Placental pericyte (primary cell): ENCODE results near the gene CNN2. TPM values are rescaled to one million over a fixed set of nuclear protein-coding genes. Genes with fewer than 3 reads are reported as not detected.
A peak's percentile ranks its signal among the peaks of the same experiment; 100 is the strongest.

Experiments
- small RNA-seq: library from RNA; depleted of rRNA; stranded (forward); fragments of <200 nt; gene quantifications from one replicate; pipeline ENCODE3, GENCODE V24; 2012; ENCODE audit warnings: low replicate concordance
- total RNA-seq: library from RNA; depleted of rRNA; stranded (reverse); fragments of >200 nt; gene quantifications from 2 replicates; pipeline ENCODE4 v1.2.3, GENCODE V29; 2012

CNN2 gene
- total RNA-seq = 541 and 553 TPM in 2 replicates

DNA sequence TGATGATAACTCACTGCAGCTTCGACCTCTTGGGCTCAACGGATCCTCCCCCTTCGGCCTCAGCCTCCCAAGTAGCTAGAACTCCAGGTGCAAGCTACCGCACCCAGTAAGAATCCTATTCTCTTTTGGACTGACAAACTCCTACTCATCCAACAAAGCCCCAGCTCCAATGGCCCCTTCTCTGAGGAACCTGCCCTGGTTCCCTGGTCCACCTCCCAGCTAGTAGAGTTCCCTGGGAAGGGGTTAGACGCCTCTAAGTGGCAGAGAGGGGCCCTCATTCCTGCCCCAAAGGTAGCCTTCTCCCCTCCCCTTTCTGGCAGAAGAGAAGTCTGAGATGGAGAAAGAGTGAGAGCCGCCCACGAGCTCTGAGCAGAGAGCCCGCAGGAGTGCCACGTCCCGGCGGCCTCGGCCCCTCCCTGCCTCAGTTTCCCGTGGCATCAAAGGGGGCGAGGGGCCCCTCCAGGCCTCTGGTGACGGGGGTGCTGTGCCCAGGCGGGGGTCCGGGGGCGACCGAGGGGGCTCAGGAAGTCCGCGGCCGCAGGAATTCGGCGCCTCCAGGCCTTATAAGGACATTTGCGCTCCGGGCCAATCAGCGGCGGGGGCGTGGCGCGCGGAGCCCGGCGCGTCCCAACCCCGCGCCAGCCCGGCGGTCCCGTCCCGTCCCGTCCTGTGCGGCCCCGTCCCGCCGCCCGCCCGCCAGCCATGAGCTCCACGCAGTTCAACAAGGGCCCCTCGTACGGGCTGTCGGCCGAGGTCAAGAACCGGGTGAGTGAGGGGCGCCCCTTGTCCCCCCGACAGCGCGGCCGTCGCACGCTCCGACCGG is at the start of gene CNN2:
TSS of gene CNN2 (plus strand) at position 649 of the 823 bp plus-strand sequence. CDS start at position 703, 54 bp downstream.

DNA sequence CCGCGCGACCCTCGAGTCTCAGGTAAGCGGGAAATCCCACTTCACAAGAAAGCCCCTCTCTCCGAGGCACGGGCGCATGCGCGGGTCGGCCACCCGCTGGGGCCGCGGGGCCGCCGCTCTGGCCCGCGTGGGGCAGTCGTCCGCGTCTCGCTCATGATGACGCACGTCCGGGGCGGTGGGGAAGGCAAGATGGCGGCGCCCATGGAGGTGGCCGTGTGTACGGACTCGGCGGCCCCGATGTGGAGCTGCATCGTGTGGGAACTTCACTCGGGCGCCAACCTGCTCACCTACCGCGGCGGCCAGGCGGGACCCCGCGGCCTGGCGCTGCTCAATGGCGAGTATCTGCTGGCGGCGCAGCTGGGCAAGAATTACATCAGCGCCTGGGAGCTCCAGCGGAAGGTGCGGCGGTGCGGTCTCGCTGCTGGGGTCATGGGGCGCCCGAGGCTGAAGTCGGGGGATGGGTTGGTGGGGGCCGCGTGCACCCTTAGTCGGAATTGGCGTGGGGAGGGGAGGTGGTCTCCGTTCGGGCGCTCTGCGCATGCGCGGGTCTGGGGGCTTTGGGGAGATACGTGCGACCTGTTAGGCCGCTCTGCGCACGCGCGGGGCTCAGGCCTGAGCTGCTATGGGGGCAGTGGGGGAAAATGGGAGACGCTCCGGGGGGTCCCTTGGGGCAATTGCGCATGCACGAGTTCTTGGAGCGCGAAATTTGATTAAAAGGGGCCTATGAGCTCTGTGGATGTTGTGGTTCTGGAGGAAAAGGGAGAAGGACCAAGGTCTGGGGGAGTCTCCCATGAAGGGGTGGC is 42.0 kb upstream of the CNN2 start, which contains the start of gene WDR18:
TSS of gene WDR18 (plus strand) at position 181 of the 803 bp plus-strand sequence. CDS start at position 190, 9 bp downstream.

DNA sequence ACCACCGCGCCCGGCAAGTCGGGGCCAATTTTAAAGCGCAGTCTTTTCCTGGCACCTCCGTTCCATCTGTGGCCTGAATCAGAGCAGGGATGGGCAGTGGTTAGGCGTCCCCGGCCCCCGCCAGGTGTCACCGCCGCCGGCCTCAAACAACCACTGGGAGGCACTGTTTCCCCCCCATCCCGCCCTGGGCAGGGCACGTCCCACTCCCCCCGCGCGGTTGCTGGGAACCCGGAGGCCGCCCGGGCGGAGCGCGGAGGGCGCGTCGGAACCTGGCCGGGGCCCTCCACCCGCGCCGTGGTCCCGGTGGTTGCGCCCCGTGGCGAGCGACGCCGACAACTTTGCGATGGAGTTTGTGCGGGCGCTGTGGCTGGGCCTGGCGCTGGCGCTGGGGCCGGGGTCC is 26.3 kb upstream of the CNN2 start, which contains the start of gene GRIN3B:
TSS of gene GRIN3B (plus strand) at position 325 of the 400 bp plus-strand sequence. CDS start at position 344, 19 bp downstream.

DNA sequence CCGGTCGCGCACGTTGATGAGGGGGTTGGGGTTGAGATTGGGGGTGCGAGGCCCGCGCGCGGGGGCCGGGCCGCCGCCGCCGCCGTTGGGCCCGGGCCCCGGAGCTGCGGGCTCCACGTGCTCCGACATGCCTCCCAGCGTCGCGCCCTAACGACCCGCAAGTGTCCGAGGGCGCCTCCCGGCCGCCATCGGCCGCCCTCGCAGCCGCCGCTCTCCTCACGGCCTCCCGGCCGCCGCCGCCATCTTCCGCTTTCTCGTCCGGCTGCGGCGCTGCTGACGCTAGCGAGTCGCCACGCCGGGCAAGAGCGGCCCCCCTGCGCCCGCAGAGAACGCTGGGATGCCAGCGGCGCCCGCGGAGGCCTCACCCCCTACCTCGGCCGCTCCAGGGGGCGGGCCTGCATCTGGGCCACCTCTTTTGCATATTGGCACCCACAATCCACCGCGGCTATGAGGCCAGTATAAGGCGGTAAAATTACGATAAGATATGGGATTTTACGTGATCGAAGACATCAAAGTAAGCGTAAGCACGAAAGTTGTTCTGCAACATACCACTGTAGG is 5.5 kb upstream of the CNN2 start, which contains the start of gene TMEM259:
TSS of gene TMEM259 (minus strand) at position 256 of the 558 bp plus-strand sequence. CDS start at position 129, 127 bp downstream.

DNA sequence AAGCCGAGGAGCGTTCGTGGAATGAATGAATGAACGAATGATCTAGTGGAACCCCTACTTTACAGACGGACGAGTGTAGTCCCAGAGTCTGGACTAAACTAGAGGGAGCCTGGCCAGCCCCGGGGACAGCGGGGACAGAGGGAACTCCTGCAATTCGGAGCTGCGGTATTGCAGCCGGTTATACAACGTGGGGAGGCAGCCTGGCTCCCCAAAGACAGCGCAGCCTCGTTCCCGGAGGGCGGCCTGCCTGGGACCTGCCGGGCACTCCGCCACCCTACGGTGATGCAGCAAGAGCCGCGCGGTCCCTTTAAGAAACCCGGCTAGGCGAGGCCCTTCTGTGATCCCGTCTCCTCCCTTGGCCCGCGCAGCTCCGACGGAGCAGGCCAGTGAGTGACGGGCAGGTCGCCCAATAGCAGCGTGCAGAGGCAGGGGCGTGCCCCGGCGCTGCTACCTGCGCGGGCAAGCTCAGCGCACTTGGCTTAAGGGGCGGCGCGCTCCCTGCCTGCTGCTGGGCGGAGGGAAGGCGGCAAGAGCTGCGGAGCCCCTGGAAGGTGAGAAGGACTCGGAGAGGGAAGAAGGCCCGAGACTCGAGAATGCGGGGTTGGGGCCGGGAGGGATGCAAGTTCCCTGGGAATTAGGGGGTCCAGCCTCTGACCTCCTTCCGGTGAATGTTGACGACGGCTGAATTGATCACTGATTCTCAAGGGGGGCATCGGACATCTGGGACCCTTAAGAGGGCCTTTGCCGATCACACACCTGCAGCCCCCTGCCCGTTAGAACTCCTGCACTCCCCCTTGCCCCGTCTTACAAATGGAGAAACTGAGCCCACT is 13.5 kb downstream of the CNN2 start, which contains the start of gene ABCA7:
TSS of gene ABCA7 (plus strand) at position 462 of the 830 bp plus-strand sequence. CDS start 1,255 bp downstream, outside the sequence.

DNA sequence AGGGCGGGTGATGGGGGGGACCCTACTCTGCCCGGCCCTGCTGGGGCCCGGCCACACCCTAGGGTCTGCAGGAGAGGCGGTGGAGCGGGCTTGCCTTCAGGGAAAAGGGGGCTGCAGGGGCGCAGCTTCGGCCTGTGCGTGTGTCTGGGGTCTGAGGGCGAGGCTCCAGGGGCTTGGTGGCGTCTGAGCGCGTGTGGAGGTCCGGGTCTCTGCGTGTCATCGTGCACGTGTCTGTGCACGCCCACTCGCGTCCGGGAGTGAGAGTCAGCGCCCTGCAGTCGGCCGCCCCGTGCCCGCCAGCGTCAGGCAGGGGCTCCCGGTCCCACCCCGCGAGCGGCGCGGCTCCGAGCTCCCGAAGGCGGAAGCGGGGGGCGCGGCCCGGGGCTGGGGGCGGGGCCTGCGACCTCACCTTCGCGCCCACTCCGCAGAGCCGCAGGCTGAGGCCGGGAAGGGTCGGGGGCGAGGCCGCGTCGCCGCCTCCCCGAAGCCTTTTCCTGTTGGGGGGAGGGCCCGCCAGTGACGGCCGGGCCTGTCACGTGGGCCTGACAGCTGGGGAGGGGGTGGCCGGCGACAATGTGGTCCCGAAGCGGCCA is 40.4 kb downstream of the CNN2 start, which contains the start of gene ARHGAP45:
TSS of gene ARHGAP45 (plus strand) at position 420 of the 593 bp plus-strand sequence. CDS start 239 bp downstream, outside the sequence.

Small RNA genes within 50 kb of the gene (small RNA-seq; reads per million reads assigned to genes)
- 5.6 reads per million, percentile 89 among the genes with 10 or more reads in this experiment for gene RNU6-2

Other genes with a start within 250 kb of the CNN2 start
- gene PTBP1, start 229.2 kb upstream of the CNN2 start, total RNA-seq = 117 and 262 TPM in 2 replicates
- 0.22 TPM in 1 of 2 replicates, not detected in the other for gene PLPPR3, start 204.7 kb upstream of the CNN2 start, total RNA-seq
- not detected in 2 replicates for gene AZU1, start 198.8 kb upstream of the CNN2 start, total RNA-seq
- not detected in 2 replicates for gene PRTN3, start 185.6 kb upstream of the CNN2 start, total RNA-seq
- gene ELANE, start 174.3 kb upstream of the CNN2 start, total RNA-seq = not detected in 2 replicates
- gene CFD, start 166.9 kb upstream of the CNN2 start, total RNA-seq = 2.4 and 62.4 TPM in 2 replicates
- gene MED16, start 133.4 kb upstream of the CNN2 start, total RNA-seq = 45.8 and 58.6 TPM in 2 replicates
- not detected in 2 replicates for gene RNU6-9, start 133.1 kb upstream of the CNN2 start, total RNA-seq
- 32.2 and 41.9 TPM in 2 replicates for gene R3HDM4, start 113.4 kb upstream of the CNN2 start, total RNA-seq
- 0.14 TPM in 1 of 2 replicates, not detected in the other for gene KISS1R, start 109.3 kb upstream of the CNN2 start, total RNA-seq
- 83.9 and 112 TPM in 2 replicates for gene ARID3A, start 100.6 kb upstream of the CNN2 start, total RNA-seq
- 55.7 and 58.2 TPM in 2 replicates for gene WDR18, start 42.3 kb upstream of the CNN2 start, total RNA-seq
- 0.14 and 0.66 TPM in 2 replicates for gene GRIN3B, start 26.2 kb upstream of the CNN2 start, total RNA-seq
- 119 and 132 TPM in 2 replicates for gene TMEM259, start 5.5 kb upstream of the CNN2 start, total RNA-seq
- gene RNU6-2, start 5.1 kb upstream of the CNN2 start, total RNA-seq = not detected in 2 replicates
- 18.0 and 19.0 TPM in 2 replicates for gene ABCA7, start 13.5 kb downstream of the CNN2 start, total RNA-seq
- gene ARHGAP45, start 40.6 kb downstream of the CNN2 start, total RNA-seq = 1.7 and 3.5 TPM in 2 replicates
- 111 and 123 TPM in 2 replicates for gene POLR2E, start 68.8 kb downstream of the CNN2 start, total RNA-seq
- gene GPX4, start 77.4 kb downstream of the CNN2 start, total RNA-seq = 150 and 588 TPM in 2 replicates
- gene SBNO2, start 147.7 kb downstream of the CNN2 start, total RNA-seq = 58.4 and 77.7 TPM in 2 replicates
- 107 and 110 TPM in 2 replicates for gene STK11, start 179.2 kb downstream of the CNN2 start, total RNA-seq
- 5.7 and 6.8 TPM in 2 replicates for gene CBARP, start 211.4 kb downstream of the CNN2 start, total RNA-seq
- 17.2 and 25.2 TPM in 2 replicates for gene ATP5F1D, start 215.1 kb downstream of the CNN2 start, total RNA-seq
- gene MIDN, start 222.0 kb downstream of the CNN2 start, total RNA-seq = 28.2 TPM in 2 replicates
- gene CIRBP, start 242.7 kb downstream of the CNN2 start, total RNA-seq = 199 and 402 TPM in 2 replicates
- 21.4 and 27.6 TPM in 2 replicates for gene FAM174C, start 248.9 kb downstream of the CNN2 start, total RNA-seq